ENCODE measurements around the gene OR52L1. TPM values are rescaled to one million over a fixed set of nuclear protein-coding genes. Genes with fewer than 3 reads are reported as not detected.

The OR52L1 gene
- total and polyA plus RNA-seq, 9 of the 15 experiments (the other 6 are each of a cell fraction or from before 2014, with no cell fraction given) = not detected

DNA sequence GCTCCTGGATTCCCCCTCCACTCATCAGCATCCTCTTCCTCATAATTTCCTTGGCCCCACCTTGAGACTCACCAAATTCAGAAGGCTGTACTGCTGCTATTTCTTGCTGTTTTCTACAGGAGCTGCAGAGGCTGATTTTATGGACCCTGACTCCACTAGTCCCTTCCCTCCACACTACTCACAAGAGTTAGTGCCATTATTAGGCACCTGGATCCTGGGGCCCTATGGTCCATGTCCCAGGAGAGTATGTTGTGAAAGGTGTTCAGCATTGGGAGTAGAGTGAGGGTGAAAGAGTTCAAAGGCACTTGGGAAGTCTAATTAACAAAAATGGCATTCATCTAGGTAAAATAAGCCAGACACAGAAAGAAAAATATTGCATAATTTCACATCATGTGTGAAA is 20.1 kb upstream of the OR52L1 start, which contains the start of gene OR56A4:
OR56A4 (minus strand) TSS at position 101 of the 400 bp plus-strand sequence. CDS start 3,954 bp downstream, outside the sequence.
- no peak within 1 kb of the TSS for H2AFZ ChIP-seq (ENCODE audit: low read depth, low read length)
- DNase-seq (ENCODE audit: extremely low read depth in 1 of 4, low spot score in 3 of 4) (no peak), ATAC-seq (no peak), FAIRE-seq (no peak)
- intact Hi-C loops (cut with micrococcal nuclease) = no loop called here
- H3K9me3 ChIP-seq (replicated peaks; ENCODE audit: control insufficient read depth, insufficient read depth, low read depth, low read length) = no peaks in the 10 kb centered on the region
- H3K4me1 ChIP-seq (replicated peaks in 1 of 2; ENCODE audit: control insufficient read depth in 2 of 2, insufficient read depth in 2 of 2, low read length in 2 of 2) = no peaks in the 10 kb centered on the region
- H3K36me3 ChIP-seq (ENCODE audit: control insufficient read depth, insufficient read depth, low read length) = no peaks in the 10 kb centered on the region
- H3K79me2 ChIP-seq (ENCODE audit: control insufficient read depth, insufficient read depth, low read length) = no peaks in the 10 kb centered on the region
- H3K27me3 ChIP-seq (ENCODE audit: control insufficient read depth in 2 of 2, insufficient read depth in 2 of 2, low read length in 2 of 2) = no peaks in the 10 kb centered on the region; a peak in 1 of 5 replicates
- H4K20me1 ChIP-seq (replicated peaks; ENCODE audit: control insufficient read depth, insufficient read depth, low read length) = no peaks in the 10 kb centered on the region
- ChIA-PET CTCF (ENCODE audit: low intra/inter-chr PET ratio) (no interaction called here), POLR2A (no interaction called here)
- no peak within 1 kb of the TSS for H3K4me2 ChIP-seq (ENCODE audit: insufficient read depth, low read length)
- H3K9me1 ChIP-seq (ENCODE audit: control insufficient read depth, insufficient read depth, low read length) = no peaks in the 10 kb centered on the region
- in situ Hi-C loops (cut with MboI) = no loop called here
- no peak within 1 kb of the TSS for H3K27ac ChIP-seq (ENCODE audit: extremely low read depth, low read depth, low read length)
- no peak within 1 kb of the TSS for H3K4me3 ChIP-seq
- no peak within 1 kb of the TSS for H3K9ac ChIP-seq (ENCODE audit: insufficient read depth in 1 of 2, low read depth in 2 of 2, low read length in 2 of 2)
- no TSS peak for BruUV-seq (replicated peaks)
- TF ChIP-seq DMBX1 (CRISPR knock-in tag; IDR thresholded peaks at IDR 0.05; ENCODE audit: borderline replicate concordance) (no peak), PRMT5 (CRISPR knock-in tag; IDR thresholded peaks at IDR 0.05) (no peak), ZNF143 (CRISPR knock-in tag; IDR thresholded peaks at IDR 0.05) (no peak), ZNF699 (CRISPR knock-in tag; IDR thresholded peaks at IDR 0.05; ENCODE audit: insufficient replicate concordance) (no peak), EHMT2 (IDR thresholded peaks at IDR 0.05) (no peak), PCBP1 (IDR thresholded peaks at IDR 0.05; ENCODE audit: low read depth, low read length, poor library complexity, severe bottlenecking) (no peak), SIX5 (IDR thresholded peaks at IDR 0.05; ENCODE audit: borderline replicate concordance in 1 of 2, insufficient read depth in 1 of 2, low read depth in 1 of 2, low read length in 2 of 2) (no peak), HNRNPH1 (optimal IDR thresholded peaks at IDR 0.05; ENCODE audit: low read depth, low read length) (no peak), ARHGAP35 (IDR thresholded peaks at IDR 0.05; ENCODE audit: partially characterized antibody) (no peak), SMAD2 (IDR thresholded peaks at IDR 0.05; ENCODE audit: low read depth, low read length) (no peak)
- TF ChIP-seq, protein P1, sequence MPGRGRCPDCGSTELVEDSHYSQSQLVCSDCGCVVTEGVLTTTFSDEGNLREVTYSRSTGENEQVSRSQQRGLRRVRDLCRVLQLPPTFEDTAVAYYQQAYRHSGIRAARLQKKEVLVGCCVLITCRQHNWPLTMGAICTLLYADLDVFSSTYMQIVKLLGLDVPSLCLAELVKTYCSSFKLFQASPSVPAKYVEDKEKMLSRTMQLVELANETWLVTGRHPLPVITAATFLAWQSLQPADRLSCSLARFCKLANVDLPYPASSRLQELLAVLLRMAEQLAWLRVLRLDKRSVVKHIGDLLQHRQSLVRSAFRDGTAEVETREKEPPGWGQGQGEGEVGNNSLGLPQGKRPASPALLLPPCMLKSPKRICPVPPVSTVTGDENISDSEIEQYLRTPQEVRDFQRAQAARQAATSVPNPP (IDR thresholded peaks at IDR 0.05; ENCODE audit: borderline replicate concordance, insufficient read depth, insufficient read length) = no peak
- TF ChIP-seq, protein P2, sequence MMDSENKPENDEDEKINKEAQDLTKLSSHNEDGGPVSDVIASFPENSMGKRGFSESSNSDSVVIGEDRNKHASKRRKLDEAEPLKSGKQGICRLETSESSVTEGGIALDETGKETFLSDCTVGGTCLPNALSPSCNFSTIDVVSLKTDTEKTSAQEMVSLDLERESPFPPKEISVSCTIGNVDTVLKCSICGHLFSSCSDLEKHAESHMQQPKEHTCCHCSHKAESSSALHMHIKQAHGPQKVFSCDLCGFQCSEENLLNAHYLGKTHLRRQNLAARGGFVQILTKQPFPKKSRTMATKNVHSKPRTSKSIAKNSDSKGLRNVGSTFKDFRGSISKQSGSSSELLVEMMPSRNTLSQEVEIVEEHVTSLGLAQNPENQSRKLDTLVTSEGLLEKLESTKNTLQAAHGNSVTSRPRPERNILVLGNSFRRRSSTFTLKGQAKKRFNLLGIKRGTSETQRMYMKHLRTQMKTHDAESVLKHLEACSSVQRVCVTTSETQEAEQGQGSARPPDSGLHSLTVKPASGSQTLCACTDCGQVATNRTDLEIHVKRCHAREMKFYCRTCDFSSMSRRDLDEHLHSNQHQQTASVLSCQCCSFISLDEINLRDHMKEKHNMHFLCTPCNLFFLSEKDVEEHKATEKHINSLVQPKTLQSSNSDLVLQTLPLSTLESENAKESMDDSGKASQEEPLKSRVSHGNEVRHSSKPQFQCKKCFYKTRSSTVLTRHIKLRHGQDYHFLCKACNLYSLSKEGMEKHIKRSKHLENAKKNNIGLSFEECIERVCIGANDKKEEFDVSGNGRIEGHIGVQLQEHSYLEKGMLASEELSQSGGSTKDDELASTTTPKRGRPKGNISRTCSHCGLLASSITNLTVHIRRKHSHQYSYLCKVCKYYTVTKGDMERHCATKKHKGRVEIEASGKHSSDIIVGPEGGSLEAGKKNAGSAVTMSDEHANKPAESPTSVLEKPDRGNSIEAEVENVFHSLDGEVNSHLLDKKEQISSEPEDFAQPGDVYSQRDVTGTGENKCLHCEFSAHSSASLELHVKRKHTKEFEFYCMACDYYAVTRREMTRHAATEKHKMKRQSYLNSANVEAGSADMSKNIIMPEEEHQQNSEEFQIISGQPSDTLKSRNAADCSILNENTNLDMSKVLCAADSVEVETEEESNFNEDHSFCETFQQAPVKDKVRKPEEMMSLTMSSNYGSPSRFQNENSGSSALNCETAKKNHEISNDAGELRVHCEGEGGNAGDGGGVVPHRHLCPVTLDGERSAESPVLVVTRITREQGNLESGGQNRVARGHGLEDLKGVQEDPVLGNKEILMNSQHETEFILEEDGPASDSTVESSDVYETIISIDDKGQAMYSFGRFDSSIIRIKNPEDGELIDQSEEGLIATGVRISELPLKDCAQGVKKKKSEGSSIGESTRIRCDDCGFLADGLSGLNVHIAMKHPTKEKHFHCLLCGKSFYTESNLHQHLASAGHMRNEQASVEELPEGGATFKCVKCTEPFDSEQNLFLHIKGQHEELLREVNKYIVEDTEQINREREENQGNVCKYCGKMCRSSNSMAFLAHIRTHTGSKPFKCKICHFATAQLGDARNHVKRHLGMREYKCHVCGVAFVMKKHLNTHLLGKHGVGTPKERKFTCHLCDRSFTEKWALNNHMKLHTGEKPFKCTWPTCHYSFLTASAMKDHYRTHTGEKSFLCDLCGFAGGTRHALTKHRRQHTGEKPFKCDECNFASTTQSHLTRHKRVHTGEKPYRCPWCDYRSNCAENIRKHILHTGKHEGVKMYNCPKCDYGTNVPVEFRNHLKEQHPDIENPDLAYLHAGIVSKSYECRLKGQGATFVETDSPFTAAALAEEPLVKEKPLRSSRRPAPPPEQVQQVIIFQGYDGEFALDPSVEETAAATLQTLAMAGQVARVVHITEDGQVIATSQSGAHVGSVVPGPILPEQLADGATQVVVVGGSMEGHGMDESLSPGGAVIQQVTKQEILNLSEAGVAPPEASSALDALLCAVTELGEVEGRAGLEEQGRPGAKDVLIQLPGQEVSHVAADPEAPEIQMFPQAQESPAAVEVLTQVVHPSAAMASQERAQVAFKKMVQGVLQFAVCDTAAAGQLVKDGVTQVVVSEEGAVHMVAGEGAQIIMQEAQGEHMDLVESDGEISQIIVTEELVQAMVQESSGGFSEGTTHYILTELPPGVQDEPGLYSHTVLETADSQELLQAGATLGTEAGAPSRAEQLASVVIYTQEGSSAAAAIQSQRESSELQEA (IDR thresholded peaks at IDR 0.05; ENCODE audit: low read depth) = no peak
- TF ChIP-seq, protein P3, sequence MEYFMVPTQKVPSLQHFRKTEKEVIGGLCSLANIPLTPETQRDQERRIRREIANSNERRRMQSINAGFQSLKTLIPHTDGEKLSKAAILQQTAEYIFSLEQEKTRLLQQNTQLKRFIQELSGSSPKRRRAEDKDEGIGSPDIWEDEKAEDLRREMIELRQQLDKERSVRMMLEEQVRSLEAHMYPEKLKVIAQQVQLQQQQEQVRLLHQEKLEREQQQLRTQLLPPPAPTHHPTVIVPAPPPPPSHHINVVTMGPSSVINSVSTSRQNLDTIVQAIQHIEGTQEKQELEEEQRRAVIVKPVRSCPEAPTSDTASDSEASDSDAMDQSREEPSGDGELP (CRISPR knock-in tag; IDR thresholded peaks at IDR 0.05; ENCODE audit: borderline replicate concordance) = no peak

Measured in K562 (cell line).